Stimulated activated CD8-positive, alpha-beta memory T cell treated with anti-CD3 and anti-CD28 coated beads, Interleukin-2, amount 100 ng/mL, for 48 hours (primary cell): ENCODE data around the gene MTHFSD.
A peak's percentile ranks its signal among the peaks of the same experiment; 100 is the strongest.
"Not testable (repeated sequence)": the region's sequence is repeated elsewhere in the genome, so short reads cannot be mapped to it uniquely, and the experiment has no call there.

ENCODE experiments used
- DNase-seq, 2 donors: peaks; one replicate each; pipeline ENCODE4 v3.0.0-alpha.2; 2020; ENCODE audit warnings: low read depth in 2 of 2

The MTHFSD gene

GRCh38 chr16:86554917-86555703 is at the start of gene MTHFSD:
Gene MTHFSD, minus strand, starts transcription at chr16:86555235. Its CDS starts 51 bp downstream, at chr16:86555184.
- peak; percentile 93 to 94 for DNase-seq

- DNase-seq, result peak in 1 of 2 donors; percentile 11
These were observed 49.6 kb upstream of the MTHFSD start for GRCh38 chr16:86604436-86605193.

- DNase-seq, result no peak
These were observed 47.5 kb upstream of the MTHFSD start for GRCh38 chr16:86602521-86602920.

GRCh38 chr16:86601356-86601755 is 46.3 kb upstream of the MTHFSD start:
- no peak for DNase-seq

GRCh38 chr16:86598607-86599565 is 43.9 kb upstream of the MTHFSD start:
- no peak for DNase-seq

- no peak for DNase-seq
These were observed 43.0 kb upstream of the MTHFSD start for GRCh38 chr16:86597880-86598606.

- no peak for DNase-seq
These were observed 42.3 kb upstream of the MTHFSD start for GRCh38 chr16:86597126-86597879.

- no peak for DNase-seq
These were observed 41.1 kb upstream of the MTHFSD start for GRCh38 chr16:86595983-86596605.

GRCh38 chr16:86594721-86595120 is 39.7 kb upstream of the MTHFSD start:
- DNase-seq, result no peak

GRCh38 chr16:86593913-86594620 is 39.0 kb upstream of the MTHFSD start:
- DNase-seq, result no peak

GRCh38 chr16:86591270-86591669 is 36.2 kb upstream of the MTHFSD start:
- DNase-seq, result no peak

- DNase-seq, result no peak
These were observed 35.6 kb upstream of the MTHFSD start for GRCh38 chr16:86590501-86591144.

- not testable (repeated sequence) for DNase-seq
These were observed 32.9 kb upstream of the MTHFSD start for GRCh38 chr16:86587955-86588354.

GRCh38 chr16:86587487-86587886 is 32.5 kb upstream of the MTHFSD start:
- no peak for DNase-seq

- no peak for DNase-seq
These were observed 31.0 kb upstream of the MTHFSD start for GRCh38 chr16:86585821-86586611.

- no peak for DNase-seq
These were observed 30.0 kb upstream of the MTHFSD start for GRCh38 chr16:86584726-86585721.
